Stimulated activated CD4-positive, alpha-beta T cell treated with anti-CD3 and anti-CD28 coated beads, Interleukin-12 subunit alpha, Interleukin-12 subunit beta, amount 100 ng/mL, for 48 hours (primary cell): ENCODE measurements around the gene KRTAP4-11.
"Not testable (repeated sequence)": the region's sequence is repeated elsewhere in the genome, so short reads cannot be mapped to it uniquely, and the experiment has no call there.

Experiments used
- DNase-seq, 3 donors: peaks; one replicate each; pipeline ENCODE4 v3.0.0-alpha.2; 2020; ENCODE audit warnings: low read depth in 2 of 3, low spot score in 1 of 3

KRTAP4-11 gene

GRCh38 chr17:41125064-41125463 lies 6.9 kb upstream of the KRTAP4-11 start:
- DNase-seq, result no peak

GRCh38 chr17:41123991-41124371 lies 5.8 kb upstream of the KRTAP4-11 start, which contains the start of gene KRTAP4-12:
TSS of gene KRTAP4-12 (minus strand) at chr17:41124182. CDS start at chr17:41124122, 60 bp downstream.
- not testable (repeated sequence) for DNase-seq

DNA sequence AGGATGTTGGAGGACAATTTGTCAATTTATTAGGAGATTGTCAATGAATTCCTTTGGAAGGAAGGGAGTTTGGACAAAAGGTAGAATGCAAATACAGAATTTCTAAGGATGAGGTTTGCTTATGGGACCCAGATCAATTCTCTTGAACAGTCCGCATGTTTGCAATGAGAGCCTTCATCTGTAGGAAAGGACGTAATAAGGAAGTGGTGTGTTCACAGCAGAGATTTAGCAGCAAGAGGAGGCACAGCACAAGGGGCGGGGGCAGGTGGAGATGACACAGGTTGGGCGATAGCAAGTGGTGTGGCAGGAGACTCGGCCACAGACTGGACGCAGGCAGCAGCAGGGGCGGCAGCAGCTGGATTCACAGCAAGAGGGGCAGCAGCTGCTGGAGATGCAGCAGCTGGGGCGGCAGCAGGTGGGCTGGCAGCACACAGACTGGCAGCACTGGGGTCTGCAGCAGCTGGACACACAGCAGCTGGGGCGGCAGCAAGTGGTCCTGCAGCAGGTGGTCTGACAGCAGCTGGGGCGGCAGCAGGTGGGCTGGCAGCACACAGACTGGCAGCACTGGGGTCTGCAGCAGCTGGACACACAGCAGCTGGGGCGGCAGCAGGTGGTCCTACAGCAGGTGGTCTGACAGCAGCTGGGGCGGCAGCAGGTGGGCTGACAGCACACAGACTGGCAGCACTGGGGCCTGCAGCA lies 5.3 kb upstream of the KRTAP4-11 start:
- not testable (repeated sequence) for DNase-seq

DNA sequence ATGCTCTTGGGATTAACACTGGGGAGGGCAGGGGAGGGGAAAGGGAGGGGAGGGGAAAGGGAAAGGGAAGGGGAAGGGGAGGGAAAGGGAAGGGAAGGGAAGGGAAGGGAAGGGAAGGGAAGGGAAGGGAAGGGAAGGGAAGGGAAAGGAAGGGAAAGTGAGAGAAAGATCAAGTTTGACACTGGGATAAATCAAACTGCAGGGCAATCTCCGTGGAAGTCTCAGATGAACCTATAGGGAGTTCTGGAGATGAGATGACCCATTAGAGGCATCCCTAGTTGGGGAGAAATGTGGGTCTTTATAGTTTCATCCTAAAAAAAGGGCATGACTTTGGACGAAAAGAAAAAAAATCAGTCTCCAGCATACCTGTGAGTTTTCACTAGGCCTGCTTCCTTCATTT lies 3.6 kb upstream of the KRTAP4-11 start:
- no peak for DNase-seq

DNA sequence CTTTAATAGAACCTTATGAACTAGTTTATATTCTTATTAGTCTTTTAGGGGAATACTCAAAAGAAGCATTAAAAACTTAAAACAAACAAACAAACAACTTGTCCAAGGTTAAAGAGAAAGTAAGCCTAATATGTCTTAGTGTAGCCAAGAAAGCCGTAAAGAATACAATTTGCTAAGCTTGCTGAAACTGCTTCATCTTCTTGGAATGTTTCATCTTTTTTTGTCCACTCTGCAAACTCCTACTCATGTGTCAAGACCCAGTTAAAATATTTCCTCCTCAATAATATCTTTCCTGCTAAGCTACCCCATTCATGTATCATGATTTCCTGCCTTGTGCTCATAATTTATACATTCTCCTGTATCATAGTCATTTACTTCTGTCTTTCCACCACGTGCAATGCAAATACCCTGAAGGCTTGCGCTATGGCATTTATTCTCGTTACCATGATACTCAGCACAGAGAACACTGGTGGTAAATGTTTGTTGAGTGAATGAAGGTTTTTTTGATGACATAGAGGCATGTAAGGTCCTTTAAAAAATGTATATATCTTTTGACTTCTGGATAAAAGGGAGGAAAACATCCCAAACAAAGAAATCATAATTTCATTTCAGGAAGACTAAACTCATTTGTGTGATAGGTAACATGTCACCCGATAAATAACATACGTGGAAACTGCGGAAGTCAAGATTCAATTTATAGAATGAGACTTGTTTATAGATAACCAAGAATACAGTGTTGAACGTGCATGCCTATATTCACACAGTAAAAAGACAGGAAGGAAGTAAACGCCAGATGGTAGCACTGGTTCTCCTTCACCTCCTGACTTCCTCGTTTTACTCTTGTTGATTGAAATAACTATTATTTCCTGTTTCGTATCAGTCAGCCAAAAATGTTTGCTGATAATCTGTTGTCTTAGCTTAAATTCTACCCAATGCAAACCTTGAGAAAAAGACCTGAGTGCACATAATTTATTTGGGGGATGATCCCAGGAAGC lies 1.8 kb upstream of the KRTAP4-11 start:
- not testable (repeated sequence) for DNase-seq

GRCh38 chr17:41118721-41119120 lies 548 bp upstream of the KRTAP4-11 start:
- no peak for DNase-seq

DNA sequence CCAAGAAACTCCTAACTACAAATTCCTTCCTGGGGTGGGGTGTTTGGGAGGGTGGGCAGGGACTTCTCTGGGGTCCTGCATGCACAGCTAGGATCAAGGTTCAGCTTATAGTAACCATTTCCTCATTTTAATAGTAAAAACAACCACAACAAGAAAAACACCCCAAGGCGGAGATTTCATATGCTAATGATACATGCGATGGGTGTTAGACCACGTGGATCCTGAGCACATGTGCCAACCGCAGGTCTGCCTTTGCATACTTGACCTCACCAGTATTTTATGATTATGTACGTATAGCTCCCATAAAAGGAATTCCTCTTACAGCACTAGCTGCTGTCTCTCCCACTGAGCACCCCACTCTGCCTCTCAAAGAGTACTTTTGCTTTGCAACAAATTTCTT lies 1.9 kb downstream of the KRTAP4-11 start:
- no peak for DNase-seq

DNA sequence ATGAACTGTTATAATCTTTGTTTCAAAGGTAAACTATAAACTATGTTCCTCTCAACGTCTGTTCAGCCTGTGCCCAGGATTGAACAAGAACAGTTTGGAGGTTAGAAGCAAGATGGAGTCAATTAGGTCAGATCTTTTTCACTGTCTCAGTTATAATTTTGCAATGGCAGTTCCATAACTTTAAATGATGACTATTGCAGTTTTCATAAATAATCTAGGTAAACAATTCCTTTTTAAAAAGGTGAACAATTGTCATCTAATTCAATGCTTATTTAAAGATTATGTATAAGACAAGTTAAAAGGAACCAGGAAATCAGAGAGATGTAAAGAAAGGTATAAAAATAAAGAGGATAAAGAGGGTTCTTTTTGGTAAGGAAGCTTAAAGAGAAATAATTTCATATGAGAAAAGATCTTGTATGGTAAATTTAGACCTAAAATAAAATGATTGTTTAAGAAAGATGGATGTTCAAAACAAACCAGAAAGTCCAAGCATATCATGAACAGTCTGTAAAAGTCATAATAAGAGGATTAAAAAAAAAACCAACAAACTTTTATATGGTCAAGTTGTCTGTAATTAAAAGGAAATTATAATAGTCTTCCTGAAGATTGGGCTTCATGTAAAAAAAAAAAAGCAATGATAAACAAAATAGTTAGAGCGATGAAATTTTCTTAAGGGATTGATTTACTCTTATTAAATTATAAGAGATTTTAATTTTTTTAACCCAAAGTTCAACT lies 6.9 kb downstream of the KRTAP4-11 start:
- no peak for DNase-seq

- not testable (repeated sequence) for DNase-seq
Observed at GRCh38 chr17:41108728-41109386, 9.3 kb downstream of the KRTAP4-11 start.

GRCh38 chr17:41107941-41108450 lies 10.2 kb downstream of the KRTAP4-11 start:
- no peak for DNase-seq

DNA sequence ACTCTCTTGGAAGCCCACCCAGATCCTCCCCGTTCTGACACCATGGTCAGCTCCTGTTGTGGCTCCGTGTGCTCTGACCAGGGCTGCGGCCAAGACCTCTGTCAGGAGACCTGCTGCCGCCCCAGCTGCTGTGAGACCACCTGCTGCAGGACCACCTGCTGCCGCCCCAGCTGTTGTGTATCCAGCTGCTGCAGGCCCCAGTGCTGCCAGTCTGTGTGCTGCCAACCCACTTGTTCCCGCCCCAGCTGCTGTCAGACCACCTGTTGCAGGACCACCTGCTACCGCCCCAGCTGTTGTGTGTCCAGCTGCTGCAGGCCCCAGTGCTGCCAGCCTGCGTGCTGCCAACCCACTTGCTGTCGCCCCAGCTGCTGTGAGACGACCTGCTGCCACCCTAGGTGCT lies 12.8 kb downstream of the KRTAP4-11 start, which contains the start of gene KRTAP4-9:
TSS of gene KRTAP4-9 (plus strand) at position 43 of the 400 bp plus-strand sequence. CDS start at position 43, 0 bp downstream.
- DNase-seq, result not testable (repeated sequence)

DNA sequence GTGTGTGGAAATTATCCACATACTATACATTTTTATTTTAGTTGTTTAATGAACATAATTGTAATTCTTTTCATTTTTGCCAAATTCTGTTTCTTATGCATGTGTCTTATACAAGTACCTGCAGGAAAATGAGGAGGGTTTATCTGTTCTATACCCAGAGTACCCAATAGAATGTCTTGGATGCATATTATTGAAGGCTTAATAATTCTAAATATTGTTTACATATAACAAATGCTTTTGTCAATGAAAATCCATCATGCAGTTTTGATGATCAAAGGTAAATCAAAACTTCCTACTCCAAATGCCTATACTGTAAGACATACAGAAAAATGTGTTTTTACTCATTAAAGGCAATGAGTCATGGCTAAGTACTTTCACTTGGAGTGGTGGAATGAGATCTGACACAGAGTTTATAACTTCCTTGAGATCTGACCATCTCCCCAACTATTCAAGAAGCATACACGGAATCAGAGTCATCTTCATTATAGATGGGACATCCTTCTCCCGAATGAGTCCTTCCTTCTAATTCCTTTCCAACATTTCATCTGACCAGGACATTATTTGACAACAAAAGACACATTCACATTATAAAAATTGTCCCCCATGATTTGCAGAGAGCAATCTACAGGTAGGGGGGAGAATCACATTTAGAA lies 13.7 kb downstream of the KRTAP4-11 start:
- not testable (repeated sequence) for DNase-seq

- DNase-seq, result no peak
Observed at GRCh38 chr17:41103896-41104295, 14.3 kb downstream of the KRTAP4-11 start.

- DNase-seq, result no peak
Observed at GRCh38 chr17:41101586-41102259, 16.4 kb downstream of the KRTAP4-11 start, which contains the start of gene KRTAP4-16. TSS of gene KRTAP4-16 (minus strand) at chr17:41102209. CDS start at chr17:41102209, 0 bp downstream.

DNA sequence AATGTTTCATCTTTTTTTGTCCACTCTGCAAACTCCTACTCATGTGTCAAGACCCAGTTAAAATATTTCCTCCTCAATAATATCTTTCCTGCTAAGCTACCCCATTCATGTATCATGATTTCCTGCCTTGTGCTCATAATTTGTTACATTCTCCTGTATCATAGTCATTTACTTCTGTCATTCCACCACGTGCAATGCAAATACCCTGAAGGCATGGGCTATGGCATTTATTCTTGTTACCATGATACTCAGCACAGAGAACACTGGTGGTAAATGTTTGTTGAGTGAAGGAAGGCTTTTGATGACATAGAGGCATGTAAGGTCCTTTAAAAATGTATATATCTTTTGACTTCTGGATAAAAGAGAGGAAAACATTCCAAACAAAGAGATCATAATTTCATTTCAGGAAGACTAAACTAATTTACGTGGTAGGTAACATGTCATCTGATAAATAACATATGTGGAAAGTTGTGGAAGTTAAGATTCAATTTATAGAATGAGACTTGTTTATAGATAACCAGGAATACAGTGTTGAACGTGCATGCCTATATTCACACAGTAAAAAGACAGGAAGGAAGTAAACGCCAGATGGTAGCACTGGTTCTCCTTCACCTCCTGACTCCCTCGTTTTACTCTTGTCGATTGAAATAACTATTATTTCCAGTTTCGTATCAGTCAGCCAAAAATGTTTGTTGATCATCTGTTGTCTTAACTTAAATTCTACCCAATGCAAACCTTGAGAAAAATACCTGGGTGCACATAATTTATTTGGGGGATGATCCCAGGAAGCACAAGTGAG lies 18.3 kb downstream of the KRTAP4-11 start:
- not testable (repeated sequence) for DNase-seq

GRCh38 chr17:41098481-41098880 lies 19.7 kb downstream of the KRTAP4-11 start:
- DNase-seq, result no peak

GRCh38 chr17:41098042-41098441 lies 20.1 kb downstream of the KRTAP4-11 start, which contains the start of gene KRTAP4-8:
TSS of gene KRTAP4-8 (minus strand) at chr17:41098142. CDS start at chr17:41098084, 58 bp downstream.
- DNase-seq, result no peak

GRCh38 chr17:41096055-41096454 lies 22.1 kb downstream of the KRTAP4-11 start:
- no peak for DNase-seq
